GM18909 (cell line): Measurements from ENCODE around the gene STAC2.

Experiments
- ATAC-seq: cut with Tn5 transposase; IDR thresholded peaks from one replicate; pipeline ENCODE4 v1.9.1; 2021; ENCODE audit warnings: mild to moderate bottlenecking; ENCODE audit not compliant: unreplicated experiment, poor library complexity

The STAC2 gene

GRCh38 chr17:39235555-39236449 lies 10.1 kb upstream of the STAC2 start:
- no peak for ATAC-seq

- ATAC-seq = no peak
Observed at GRCh38 chr17:39231591-39232551, 6.1 kb upstream of the STAC2 start.

GRCh38 chr17:39231091-39231561 lies 5.4 kb upstream of the STAC2 start:
- no peak for ATAC-seq

- no peak for ATAC-seq
Observed at GRCh38 chr17:39230361-39230760, 4.6 kb upstream of the STAC2 start.

- no peak for ATAC-seq
Observed at GRCh38 chr17:39229274-39229913, 3.6 kb upstream of the STAC2 start.

GRCh38 chr17:39227364-39227919 lies 1.7 kb upstream of the STAC2 start:
- no peak for ATAC-seq

GRCh38 chr17:39225959-39226683 lies 376 bp upstream of the STAC2 start:
- ATAC-seq = no peak

GRCh38 chr17:39224778-39225307 lies 902 bp downstream of the STAC2 start:
- ATAC-seq = no peak

- no peak for ATAC-seq
Observed at GRCh38 chr17:39223907-39224777, 1.6 kb downstream of the STAC2 start.

GRCh38 chr17:39222866-39223834 lies 2.6 kb downstream of the STAC2 start:
- no peak for ATAC-seq

GRCh38 chr17:39222151-39222550 lies 3.6 kb downstream of the STAC2 start:
- no peak for ATAC-seq

GRCh38 chr17:39221572-39221971 lies 4.2 kb downstream of the STAC2 start:
- no peak for ATAC-seq

GRCh38 chr17:39219647-39220154 lies 6.0 kb downstream of the STAC2 start:
- ATAC-seq = no peak

- ATAC-seq = no peak
Observed at GRCh38 chr17:39218906-39219305, 6.8 kb downstream of the STAC2 start.

GRCh38 chr17:39217734-39218369 lies 7.9 kb downstream of the STAC2 start:
- no peak for ATAC-seq

GRCh38 chr17:39213852-39214251 lies 11.9 kb downstream of the STAC2 start:
- no peak for ATAC-seq
